Sigmoid colon (tissue), 7 donors: Measurements from ENCODE around the gene DHX9. TPM values are rescaled to one million over a fixed set of nuclear protein-coding genes. Genes with fewer than 3 reads are reported as not detected.

Experiments
- DNase-seq: peaks from one replicate; pipeline ENCODE4 v3.0.0-alpha.2; 2019
- H3K27ac ChIP-seq, 4 donors: fragments of 200-600 bp; sonication (generic); one replicate each; pipeline ENCODE4 v1.5.1; 2016 to 2019; ENCODE audit warnings: mild to moderate bottlenecking in 1 of 4
- H3K27me3 ChIP-seq, 3 donors: fragments of 200-600 bp; sonication (generic); one replicate each; pipeline ENCODE4 v1.5.1; 2019; ENCODE audit warnings: mild to moderate bottlenecking in 1 of 3
- H3K36me3 ChIP-seq, 4 donors: fragments of 200-600 bp; sonication (generic); one replicate each; pipeline ENCODE4 v1.5.1; 2016 to 2019
- H3K4me1 ChIP-seq, 4 donors: fragments of 200-600 bp; sonication (generic); one replicate each; pipeline ENCODE4 v1.5.1; 2017 to 2019
- H3K4me3 ChIP-seq, 4 donors: fragments of 200-600 bp; sonication (generic); one replicate each; pipeline ENCODE4 v1.5.1; 2017 to 2019; ENCODE audit warnings: mild to moderate bottlenecking in 2 of 4, moderate library complexity in 1 of 4
- H3K9me3 ChIP-seq, 4 donors: fragments of 200-600 bp in 3 of 4; sonication (generic) in 3 of 4; one replicate each; pipeline versions ENCODE4 v1.5.1 to v1.6.1; 2013 to 2019
- EP300 ChIP-seq, 4 donors: sonication (generic); formaldehyde crosslinking; IDR thresholded peaks; one replicate each; pipeline ENCODE4 v1.6.1; 2017; ENCODE audit warnings: antibody characterized with exemption in 4 of 4
- POLR2A ChIP-seq, 2 donors: fragments of 450-650 bp; IDR thresholded peaks; one replicate each; pipeline ENCODE4 v1.6.1; 2016; ENCODE audit warnings: antibody characterized with exemption in 2 of 2, mild to moderate bottlenecking in 2 of 2, moderate library complexity in 2 of 2
- POLR2AphosphoS5 ChIP-seq, 4 donors: sonication (generic); formaldehyde crosslinking; IDR thresholded peaks; one replicate each; pipeline ENCODE4 v1.6.1; 2017; ENCODE audit warnings: antibody characterized with exemption in 4 of 4
- WGBS, 2 donors: extraction: QIAGEN DNeasy Blood & Tissue Kit; methylation state at CpG; one replicate each; pipeline ENCODE4 v1.1.7; 2013; 5-methylcytosine and 5-hydroxymethylcytosine counted together
- intact Hi-C: fragments of 100-400 bp; cut with DNase I; formaldehyde crosslinking; loops from one replicate; pipeline ENCODE4 v1.15.1; 2023
- polyA plus RNA-seq, 3 donors: library from polyadenylated mRNA; stranded (reverse); fragments of 200-250 nt; gene quantifications; one replicate each; pipeline ENCODE4 v1.2.3, GENCODE V29; 2013
- total RNA-seq, 4 donors: library from RNA; depleted of rRNA; stranded (reverse); fragments of >200 nt; gene quantifications; one replicate each; pipeline ENCODE4 v1.1.0, GENCODE V29; 2016
- TF ChIP-seq, protein P1 (sequence below), 4 experiments: fragments of 450-650 bp in 3 of 4; fragments of 200-600 bp in 1 of 4; IDR thresholded peaks; one replicate each; pipeline ENCODE4 v1.5.1; 2016 to 2019; ENCODE audit warnings: antibody characterized with exemption in 4 of 4, mild to moderate bottlenecking in 3 of 4, moderate library complexity in 2 of 4
- donor health status: healthy with polysubstance abuse.
- donor health status: Bipolar disorder and iron deficiency.
- donor health status: healthy.

The DHX9 gene
- total RNA-seq (10 to 100 TPM; 66.4 to 75.4 (median 69.0) TPM), polyA plus RNA-seq (10 to 100 TPM; 25.4 to 96.7 (median 37.8) TPM)

DNA sequence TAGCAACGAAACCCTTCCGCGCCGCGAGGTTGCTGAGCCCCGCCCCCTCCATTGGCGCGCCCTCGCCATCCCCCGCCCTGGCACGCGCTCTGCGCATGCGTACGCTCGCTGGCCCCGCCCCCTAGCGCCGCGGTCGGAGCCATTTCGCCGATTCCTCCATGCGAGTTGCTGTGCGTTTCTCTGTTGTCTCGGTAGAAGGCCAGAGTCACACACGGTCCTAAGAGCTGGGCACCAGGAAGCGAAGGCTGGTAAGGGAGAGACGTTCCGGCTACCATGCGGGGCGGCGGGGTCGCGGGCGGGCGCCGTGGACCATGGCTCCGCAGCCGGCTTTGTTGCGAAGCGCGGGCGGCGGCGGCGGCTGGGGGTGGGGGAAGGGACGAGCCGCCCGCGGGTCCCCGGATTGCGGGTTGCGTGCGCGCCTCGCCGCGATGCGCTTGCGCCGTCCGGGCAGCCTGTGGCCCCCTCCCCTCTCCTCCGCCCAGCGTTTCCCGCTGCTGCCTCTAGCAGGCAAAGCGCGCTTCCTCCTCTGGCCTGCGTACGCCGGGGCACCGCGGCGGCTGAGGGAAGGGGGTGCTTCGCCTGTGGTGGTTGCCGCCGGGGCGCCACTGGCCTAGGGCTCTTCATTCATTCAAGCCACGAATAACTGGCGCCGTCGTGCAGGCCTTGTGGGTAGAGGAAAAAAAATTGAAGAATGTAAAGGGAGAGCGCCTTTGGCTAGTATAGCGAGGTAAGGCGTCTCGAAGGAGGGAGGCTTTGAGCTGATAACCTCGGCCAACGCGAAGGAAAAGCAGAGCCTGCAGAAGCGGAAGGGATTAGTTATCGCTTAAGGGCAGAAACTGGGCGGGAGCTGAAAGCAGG lies at the start of gene DHX9:
Gene DHX9 (plus strand): TSS at position 139 of the 858 bp plus-strand sequence. CDS start 3,220 bp downstream, outside the sequence.
- intact Hi-C loops = loop anchor here (5.0 kb wide), 1 partner anchor 237 kb away; the partner anchor contains the start of gene RGS16
- Histone ChIP-seq H3K4me3 (peak within 1 kb of the TSS; percentile 65 to 90 (median 81)), H3K27ac (peak within 1 kb of the TSS; percentile 92 to 96 (median 92)), H3K36me3 (peaks cover 0 to 18% (median 6%) of the 10 kb centered on the region in 4 donors), H3K4me1 (peaks cover 0 to 40% (median 36%) of the 10 kb centered on the region in 4 donors), H3K27me3 (no peaks in the 10 kb centered on the region), H3K9me3 (no peaks in the 10 kb centered on the region)
- peak; percentile 85 to 86 for TF ChIP-seq POLR2A (IDR thresholded peaks at IDR 0.05)
- TF ChIP-seq POLR2AphosphoS5 (IDR thresholded peaks at IDR 0.05) = peak; percentile 97 to 99 (median 98)
- TF ChIP-seq EP300 (IDR thresholded peaks at IDR 0.05) = no peak
- WGBS, 2 donors = 0% methylated on average over 92 of the region's 92 CpGs
- DNase-seq = peak; percentile 97

- H3K4me1 ChIP-seq = peaks cover 0 to 14% (median 7%) of the 10 kb centered on the region in 4 donors
- no peak for DNase-seq
- 86 to 87% methylated on average over 8 of the region's 8 CpGs for WGBS, 2 donors
- H3K36me3 ChIP-seq = peaks cover 0 to 8% (median 0%) of the 10 kb centered on the region in 4 donors
- no peaks in the 10 kb centered on the region for H3K9me3 ChIP-seq
- TF ChIP-seq POLR2AphosphoS5 (IDR thresholded peaks at IDR 0.05) = no peak
- TF ChIP-seq, protein P1, sequence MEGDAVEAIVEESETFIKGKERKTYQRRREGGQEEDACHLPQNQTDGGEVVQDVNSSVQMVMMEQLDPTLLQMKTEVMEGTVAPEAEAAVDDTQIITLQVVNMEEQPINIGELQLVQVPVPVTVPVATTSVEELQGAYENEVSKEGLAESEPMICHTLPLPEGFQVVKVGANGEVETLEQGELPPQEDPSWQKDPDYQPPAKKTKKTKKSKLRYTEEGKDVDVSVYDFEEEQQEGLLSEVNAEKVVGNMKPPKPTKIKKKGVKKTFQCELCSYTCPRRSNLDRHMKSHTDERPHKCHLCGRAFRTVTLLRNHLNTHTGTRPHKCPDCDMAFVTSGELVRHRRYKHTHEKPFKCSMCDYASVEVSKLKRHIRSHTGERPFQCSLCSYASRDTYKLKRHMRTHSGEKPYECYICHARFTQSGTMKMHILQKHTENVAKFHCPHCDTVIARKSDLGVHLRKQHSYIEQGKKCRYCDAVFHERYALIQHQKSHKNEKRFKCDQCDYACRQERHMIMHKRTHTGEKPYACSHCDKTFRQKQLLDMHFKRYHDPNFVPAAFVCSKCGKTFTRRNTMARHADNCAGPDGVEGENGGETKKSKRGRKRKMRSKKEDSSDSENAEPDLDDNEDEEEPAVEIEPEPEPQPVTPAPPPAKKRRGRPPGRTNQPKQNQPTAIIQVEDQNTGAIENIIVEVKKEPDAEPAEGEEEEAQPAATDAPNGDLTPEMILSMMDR (IDR thresholded peaks at IDR 0.05) = no peak
- intact Hi-C loops = no loop called here
- H3K27me3 ChIP-seq = no peaks in the 10 kb centered on the region
- H3K27ac ChIP-seq = no peak overlapping the region
- H3K4me3 ChIP-seq = no peak overlapping the region
Observed at GRCh38 chr1:182791281-182792179, 47.6 kb upstream of the DHX9 start.

GRCh38 chr1:182794091-182794490 lies 45.1 kb upstream of the DHX9 start:
- Histone ChIP-seq H3K9me3 (no peaks in the 10 kb centered on the region), H3K36me3 (peaks cover 0 to 8% (median 0%) of the 10 kb centered on the region in 4 donors), H3K4me1 (peaks cover 0 to 9% (median 4%) of the 10 kb centered on the region in 4 donors), H3K27ac (peak overlapping the region in 2 of 4 donors; percentile 9 to 31), H3K4me3 (no peak overlapping the region), H3K27me3 (no peaks in the 10 kb centered on the region)
- intact Hi-C loops = no loop called here
- 67 to 84% methylated on average over 2 of the region's 2 CpGs for WGBS, 2 donors
- TF ChIP-seq EP300 (IDR thresholded peaks at IDR 0.05) (no peak), POLR2AphosphoS5 (IDR thresholded peaks at IDR 0.05) (no peak), POLR2A (IDR thresholded peaks at IDR 0.05) (no peak)
- TF ChIP-seq, protein P1 (IDR thresholded peaks at IDR 0.05) = no peak
- DNase-seq = no peak

GRCh38 chr1:182794676-182795201 lies 44.4 kb upstream of the DHX9 start:
- peaks cover 0 to 8% (median 0%) of the 10 kb centered on the region in 4 donors for H3K36me3 ChIP-seq
- DNase-seq = no peak
- peak overlapping the region in 2 of 4 donors; percentile 9 to 31 for H3K27ac ChIP-seq
- intact Hi-C loops = no loop called here
- H3K9me3 ChIP-seq = no peaks in the 10 kb centered on the region
- WGBS, 2 donors = 90 to 94% methylated on average over 3 of the region's 3 CpGs
- no peak overlapping the region for H3K4me3 ChIP-seq
- TF ChIP-seq POLR2A (IDR thresholded peaks at IDR 0.05) = no peak
- TF ChIP-seq POLR2AphosphoS5 (IDR thresholded peaks at IDR 0.05) = no peak
- H3K4me1 ChIP-seq = peaks cover 0 to 7% (median 3%) of the 10 kb centered on the region in 4 donors
- no peaks in the 10 kb centered on the region for H3K27me3 ChIP-seq

DNA sequence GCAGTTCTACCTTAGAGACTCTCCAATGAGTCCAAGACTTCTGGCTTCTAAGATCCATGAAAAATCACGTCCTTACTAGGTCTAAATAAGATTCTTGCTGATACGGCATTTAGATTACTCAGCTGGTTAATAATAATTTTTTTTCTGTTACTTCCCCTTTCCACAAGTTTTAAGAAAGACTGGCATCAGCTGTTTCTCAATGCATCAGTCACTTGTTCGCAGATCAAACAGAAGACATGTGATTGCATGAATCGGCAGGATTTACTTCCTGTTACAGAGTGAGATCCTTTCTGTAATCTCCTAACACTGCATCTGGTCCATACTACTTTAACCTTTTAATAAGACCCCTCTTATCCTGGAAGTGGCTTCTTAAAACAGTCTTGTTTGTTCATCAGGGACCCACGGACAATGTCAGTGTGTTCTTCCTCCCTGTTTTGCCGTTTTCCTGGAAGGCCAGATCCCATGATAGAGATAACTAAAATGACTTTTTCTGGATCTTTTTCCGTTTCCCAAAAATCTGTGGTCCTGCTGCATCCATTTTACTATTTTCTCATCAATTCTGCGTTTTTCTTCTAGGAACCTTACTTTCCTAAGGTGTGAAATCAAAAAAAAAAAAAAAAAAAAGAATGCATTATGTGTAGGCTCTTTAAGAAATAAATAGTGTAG lies 43.5 kb upstream of the DHX9 start:
- peak in 1 of 4 donors; percentile 13 for TF ChIP-seq POLR2AphosphoS5 (IDR thresholded peaks at IDR 0.05)
- TF ChIP-seq POLR2A (IDR thresholded peaks at IDR 0.05) = no peak
- 51 to 60% methylated on average over 8 of the region's 8 CpGs for WGBS, 2 donors
- H3K4me3 ChIP-seq = no peak overlapping the region
- peaks cover 0 to 8% (median 0%) of the 10 kb centered on the region in 4 donors for H3K36me3 ChIP-seq
- no peaks in the 10 kb centered on the region for H3K27me3 ChIP-seq
- no peak for DNase-seq
- no peaks in the 10 kb centered on the region for H3K9me3 ChIP-seq
- intact Hi-C loops = no loop called here
- H3K27ac ChIP-seq = peak overlapping the region in 1 of 4 donors; percentile 42
- no peaks in the 10 kb centered on the region for H3K4me1 ChIP-seq
